ENCODE results near the gene TLCD1.

Gene TLCD1

DNA sequence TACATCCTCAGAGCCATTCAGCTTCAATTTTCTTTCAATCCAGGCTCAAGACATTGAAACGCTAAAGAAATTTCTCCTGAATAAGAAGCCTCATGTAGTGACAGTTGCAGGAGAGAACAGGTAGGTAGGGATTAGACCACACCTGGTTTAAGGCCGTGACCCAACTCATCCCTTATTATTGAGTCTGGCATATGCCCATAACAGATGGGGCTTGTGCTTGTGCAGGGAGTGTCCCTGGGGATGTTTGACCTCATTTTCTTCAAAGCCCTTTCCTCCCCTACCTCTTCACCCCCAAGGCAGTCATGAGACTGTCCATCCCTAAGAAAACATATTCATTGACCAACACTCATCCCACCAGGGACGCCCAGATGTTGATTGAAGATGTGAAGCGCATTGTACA lies 39.7 kb downstream of the TLCD1 start:
- DNase-seq (ENCODE audit: low read depth, low spot score) = no peak

DNA sequence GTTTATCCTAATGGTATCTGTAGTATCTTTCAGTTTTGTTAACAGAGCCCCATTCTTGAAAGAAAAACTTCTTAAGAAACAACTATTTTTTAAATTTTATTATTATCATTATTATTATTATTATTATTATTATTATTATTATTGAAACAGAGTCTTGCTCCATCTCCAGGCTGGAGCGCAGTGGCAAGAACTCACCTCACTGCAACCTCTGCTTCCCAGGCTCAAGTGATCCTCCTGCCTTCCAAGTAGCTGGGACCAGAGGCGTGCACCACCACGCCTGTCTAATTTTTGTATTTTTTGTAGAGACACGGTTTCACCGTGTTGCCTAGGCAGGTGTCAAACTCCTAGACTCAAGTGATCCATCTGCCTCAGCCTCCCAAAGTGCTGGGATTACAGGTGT lies 40.7 kb downstream of the TLCD1 start:
- no peak for DNase-seq (ENCODE audit: low read depth, low spot score)

DNA sequence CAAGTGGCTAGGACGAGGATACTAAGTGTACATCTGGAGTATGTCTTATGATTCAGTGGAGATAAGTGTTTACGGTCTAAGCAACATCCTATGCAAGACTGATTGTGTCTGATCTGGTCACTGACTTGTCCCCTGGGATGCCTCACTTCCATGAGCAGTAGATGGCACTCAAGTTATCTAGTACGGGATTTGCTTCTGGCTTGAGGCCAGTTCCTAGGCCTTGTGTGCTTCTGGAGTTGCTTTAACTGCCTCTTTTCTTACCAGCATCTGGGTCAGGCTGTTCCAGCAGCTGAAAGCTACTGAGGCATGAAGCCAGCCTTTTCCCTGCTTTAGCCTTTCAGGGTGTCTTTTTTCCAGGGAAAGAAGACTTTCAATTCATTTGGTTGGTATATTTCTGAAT lies 41.1 kb downstream of the TLCD1 start:
- no peak for DNase-seq (ENCODE audit: low read depth, low spot score)

DNA sequence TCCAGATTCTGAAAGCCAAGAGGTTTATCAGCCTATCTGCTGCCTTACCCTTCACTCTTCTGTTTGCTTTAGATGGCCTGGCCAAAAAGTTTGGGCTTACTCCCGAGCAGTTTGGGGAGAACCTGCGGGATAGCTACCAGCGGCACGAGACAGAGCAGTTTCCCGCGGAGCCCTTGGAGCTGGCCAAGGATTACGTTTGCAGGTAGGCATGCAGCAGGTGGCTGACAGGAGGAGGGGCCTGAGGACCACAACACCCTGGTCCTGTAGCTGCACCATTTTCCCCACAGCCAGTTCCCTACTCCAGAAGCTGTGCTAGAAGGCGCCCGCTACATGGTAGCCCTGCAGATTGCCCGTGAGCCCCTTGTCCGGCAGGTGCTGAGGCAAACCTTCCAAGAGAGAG lies 43.4 kb downstream of the TLCD1 start:
- no peak for DNase-seq (ENCODE audit: low read depth, low spot score)

DNA sequence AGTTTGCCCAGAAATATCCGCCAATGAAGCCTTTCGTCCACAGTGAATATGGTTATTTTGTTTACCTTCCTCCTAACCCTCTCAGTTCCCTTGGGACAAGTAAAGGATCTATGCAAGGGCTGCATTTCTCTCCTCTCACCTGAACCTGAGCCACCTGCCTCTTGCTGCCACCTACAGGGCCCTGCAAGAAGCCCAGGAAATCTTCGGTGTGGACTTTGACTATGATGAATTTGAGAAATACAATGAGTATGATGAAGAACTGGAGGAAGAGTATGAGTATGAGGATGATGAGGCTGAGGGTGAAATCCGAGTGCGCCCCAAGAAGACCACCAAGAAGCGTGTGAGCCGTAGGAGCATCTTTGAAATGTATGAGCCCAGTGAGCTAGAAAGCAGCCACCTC lies 50.1 kb downstream of the TLCD1 start:
- no peak for DNase-seq (ENCODE audit: low read depth, low spot score)

DNA sequence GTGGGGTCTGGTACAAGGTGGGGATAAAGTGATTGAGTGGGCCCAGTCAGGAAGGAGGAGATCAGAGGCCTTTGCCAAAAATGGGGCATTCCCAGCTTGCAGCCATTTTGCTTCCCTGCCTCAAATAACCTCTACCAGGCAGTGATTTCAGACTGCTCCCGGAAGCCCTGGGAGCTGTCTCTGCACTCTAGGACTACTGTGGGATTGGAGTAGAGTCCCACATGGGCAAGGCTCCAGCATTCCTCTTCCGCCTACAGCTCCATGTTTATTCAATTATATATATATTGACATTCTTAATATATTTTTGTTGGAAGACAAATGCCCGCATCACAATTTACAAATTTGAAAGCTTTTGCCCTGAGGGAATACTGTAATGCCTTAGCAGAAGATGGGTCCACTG lies 50.5 kb downstream of the TLCD1 start:
- DNase-seq (ENCODE audit: low read depth, low spot score) = no peak
